Naive thymus-derived CD4-positive, alpha-beta T cell (primary cell): ENCODE results near the gene MZT2B. TPM values are rescaled to one million over a fixed set of nuclear protein-coding genes. Genes with fewer than 3 reads are reported as not detected.
A peak's percentile ranks its signal among the peaks of the same experiment; 100 is the strongest.
"Not testable (repeated sequence)": the region's sequence is repeated elsewhere in the genome, so short reads cannot be mapped to it uniquely, and the experiment has no call there.

Source experiments
- ATAC-seq: fragments of 150-1000 bp; cut with Tn5 transposase; 2 replicates; pipeline ENCODE4 v1.10.0; 2021; ENCODE audit warnings: mild to moderate bottlenecking, moderate library complexity
- CTCF ChIA-PET: fragments of 350-600 bp; sonication (Branson Sonifier 250); formaldehyde crosslinking; loops from one replicate; lab custom pipeline; 2021; ENCODE audit warnings: antibody characterized with exemption; lab: Charles Lee
- POLR2A ChIA-PET: fragments of 350-600 bp; sonication (Branson Sonifier 250); formaldehyde crosslinking; loops from one replicate; lab custom pipeline; 2021; ENCODE audit warnings: antibody characterized with exemption, inconsistent platforms; lab: Charles Lee
- DNase-seq, 9 donors: peaks; one replicate each; pipeline versions ENCODE4 v3.0.0 to v3.0.0-alpha.2; 2020 to 2022; ENCODE audit warnings: mixed read lengths in 1 of 9
- H3K27ac ChIP-seq: one replicate; pipeline ENCODE4 v1.7.0; 2013; ENCODE audit warnings: mild to moderate bottlenecking, low read depth, low read length, moderate library complexity
- H3K27me3 ChIP-seq, 2 donors: one replicate each; pipeline ENCODE4 v1.7.0; 2013; ENCODE audit warnings: low read length in 2 of 2, mild to moderate bottlenecking in 2 of 2, moderate library complexity in 2 of 2; ENCODE audit not compliant: control insufficient read depth in 2 of 2, insufficient read depth in 2 of 2
- H3K36me3 ChIP-seq, 3 experiments: 1 replicate in 2 of 3; 2 replicates in 1 of 3; pipeline ENCODE4 v1.7.0; 2013; ENCODE audit warnings: low read length in 3 of 3, mild to moderate bottlenecking in 3 of 3, moderate library complexity in 1 of 3; ENCODE audit not compliant: insufficient read depth in 3 of 3, control insufficient read depth in 2 of 3
- H3K4me1 ChIP-seq, 2 donors: one replicate each; pipeline ENCODE4 v1.7.0; 2013; ENCODE audit warnings: low read length in 2 of 2, mild to moderate bottlenecking in 2 of 2, moderate library complexity in 1 of 2; ENCODE audit not compliant: control insufficient read depth in 2 of 2, insufficient read depth in 2 of 2
- H3K4me3 ChIP-seq: 2 replicates; pipeline ENCODE4 v1.7.0; 2013; ENCODE audit warnings: mild to moderate bottlenecking, low read length
- H3K9me3 ChIP-seq, 3 experiments: 1 replicate in 2 of 3; 2 replicates in 1 of 3; pipeline ENCODE4 v1.7.0; 2013; ENCODE audit warnings: low read length in 3 of 3; ENCODE audit not compliant: control insufficient read depth in 2 of 3
- H3K27ac Mint-ChIP-seq, 9 donors: one replicate each; pipeline ENCODE4 v1.8.0; 2020 to 2022; ENCODE audit warnings: mixed read lengths in 9 of 9, mild to moderate bottlenecking in 8 of 9, moderate library complexity in 5 of 9, inconsistent platforms in 2 of 9
- H3K27me3 Mint-ChIP-seq, 5 donors: one replicate each; pipeline ENCODE4 v1.8.0; 2021 to 2022; ENCODE audit warnings: mixed read lengths in 5 of 5, mild to moderate bottlenecking in 1 of 5
- H3K36me3 Mint-ChIP-seq, 5 donors: one replicate each; pipeline ENCODE4 v1.8.0; 2020 to 2022; ENCODE audit warnings: mixed read lengths in 5 of 5, mild to moderate bottlenecking in 3 of 5, inconsistent platforms in 1 of 5
- H3K4me1 Mint-ChIP-seq, 7 donors: one replicate each; pipeline ENCODE4 v1.8.0; 2020 to 2022; ENCODE audit warnings: mixed read lengths in 7 of 7, mild to moderate bottlenecking in 3 of 7, inconsistent platforms in 1 of 7
- H3K4me3 Mint-ChIP-seq, 10 donors: one replicate each; pipeline ENCODE4 v1.8.0; 2020 to 2022; ENCODE audit warnings: mild to moderate bottlenecking in 10 of 10, mixed read lengths in 10 of 10, moderate library complexity in 6 of 10, inconsistent platforms in 2 of 10
- H3K9me3 Mint-ChIP-seq, 11 donors: one replicate each; pipeline ENCODE4 v1.8.0; 2020 to 2022; ENCODE audit warnings: mixed read lengths in 11 of 11, mild to moderate bottlenecking in 4 of 11, inconsistent platforms in 1 of 11, moderate library complexity in 1 of 11
- intact Hi-C, 2 donors: fragments of 100-400 bp; cut with micrococcal nuclease; formaldehyde crosslinking; loops; one replicate each; pipeline ENCODE4 v1.15.1; 2023
- polyA plus RNA-seq, 2 donors: library from polyadenylated mRNA; unstranded; fragments of 300-500 nt; fragmentation: Illumina TruSeq; gene quantifications; one replicate each; pipeline ENCODE4 v1.2.3, GENCODE V29; 2021
- total RNA-seq, 6 experiments: library from RNA in 5 of 6; stranded (reverse) in 5 of 6; gene quantifications; 1 replicate in 5 of 6; 2 replicates in 1 of 6; pipeline ENCODE4 v1.2.3 and lab custom pipeline; 2021 to 2026

The MZT2B gene
- total and polyA plus RNA-seq, 7 experiments from 2014 or later, result 180 to 323 (median 227) TPM

GRCh38 chr2:130180404-130181324, 1.4 kb upstream of the MZT2B start:
- H3K36me3 Mint-ChIP-seq, H3K27me3 ChIP-seq, H3K36me3 ChIP-seq, DNase-seq, H3K9me3 ChIP-seq, ATAC-seq, H3K27me3 Mint-ChIP-seq, H3K9me3 Mint-ChIP-seq: not testable (repeated sequence)
- intact Hi-C loops, result loop anchor here (1.0 to 10.0 kb wide), 11 partner anchors 33 to 1504 kb away; partner anchors contain the start of genes CCDC74B (in 2 of the 2), IMP4 (in 2 of the 2) and FAM168B (in 1 of the 2)
- Histone ChIP-seq H3K4me3 (peak overlapping the region; percentile 77), H3K4me1 (peaks cover 8 to 18% of the 10 kb centered on the region in 2 donors), H3K27ac (peak overlapping the region; percentile 91)
- peak overlapping the region; percentile 87 to 97 (median 95) for H3K27ac Mint-ChIP-seq
- peaks cover 18 to 35% (median 26%) of the 10 kb centered on the region in 7 donors for H3K4me1 Mint-ChIP-seq
- H3K4me3 Mint-ChIP-seq, result peak overlapping the region; percentile 87 to 94 (median 91)
- ChIA-PET POLR2A (interaction anchor here (0.8 to 3.9 kb wide), 5 partner anchors 152 to 913 kb away, joined by 3 to 65 read pairs (median 4); partner anchors contain the start of genes FAM168B and IMP4), CTCF (interaction anchor here (0.6 to 3.2 kb wide), 4 partner anchors 151 to 304 kb away, joined by 3 to 19 read pairs (median 4); partner anchors contain the start of gene IMP4)

- H3K27ac Mint-ChIP-seq, result peak within 1 kb of the TSS; percentile 87 to 97 (median 95)
- H3K4me1 Mint-ChIP-seq, result peaks cover 18 to 35% (median 24%) of the 10 kb centered on the region in 7 donors
- Histone ChIP-seq H3K27me3 (no peaks in the 10 kb centered on the region), H3K9me3 (no peaks in the 10 kb centered on the region), H3K36me3 (peaks cover 0 to 5% (median 0%) of the 10 kb centered on the region in 3 experiments), H3K4me1 (peaks cover 8 to 18% of the 10 kb centered on the region in 2 donors), H3K27ac (peak within 1 kb of the TSS; percentile 91), H3K4me3 (peak within 1 kb of the TSS; percentile 77)
- H3K27me3 Mint-ChIP-seq, result no peaks in the 10 kb centered on the region
- ATAC-seq (peak; percentile 84), DNase-seq (peak; percentile 96 to 98 (median 98))
- peaks cover 0 to 4% (median 0%) of the 10 kb centered on the region in 11 donors for H3K9me3 Mint-ChIP-seq
- CTCF ChIA-PET, result interaction anchor here (0.6 to 3.2 kb wide), 4 partner anchors 150 to 305 kb away, joined by 3 to 19 read pairs (median 4); partner anchors contain the start of gene IMP4
- peak within 1 kb of the TSS; percentile 87 to 94 (median 91) for H3K4me3 Mint-ChIP-seq
- intact Hi-C loops, result loop anchor here (1.0 to 10.0 kb wide), 11 partner anchors 34 to 1503 kb away; partner anchors contain the start of genes CCDC74B (in 2 of the 2), IMP4 (in 2 of the 2) and FAM168B (in 1 of the 2)
- POLR2A ChIA-PET, result interaction anchor here (0.8 to 3.9 kb wide), 8 partner anchors 9 to 1311 kb away, joined by 3 to 65 read pairs (median 4); partner anchors contain the start of genes FAM168B, IMP4 and MZT2A
- peaks cover 0 to 4% (median 0%) of the 10 kb centered on the region in 5 donors for H3K36me3 Mint-ChIP-seq
These were observed 660 bp upstream of the MZT2B start, which contains the start of gene SMPD4 for GRCh38 chr2:130181325-130181879. SMPD4 (minus strand) TSS chr2:130181602; CDS start chr2:130176592, 5,010 bp downstream.

GRCh38 chr2:130182826-130183511, 907 bp downstream of the MZT2B start:
- H3K27me3 ChIP-seq, DNase-seq, H3K36me3 Mint-ChIP-seq, H3K9me3 ChIP-seq, H3K27me3 Mint-ChIP-seq, H3K9me3 Mint-ChIP-seq, ATAC-seq, H3K36me3 ChIP-seq: not testable (repeated sequence)
- Mint-ChIP-seq H3K27ac (peak overlapping the region in 8 of 9 donors; percentile 15 to 88 (median 76)), H3K4me1 (peaks cover 13 to 30% (median 21%) of the 10 kb centered on the region in 7 donors), H3K4me3 (peak overlapping the region; percentile 52 to 90 (median 72))
- peak overlapping the region; percentile 64 for H3K27ac ChIP-seq
- peak overlapping the region; percentile 36 for H3K4me3 ChIP-seq
- intact Hi-C loops, result loop anchor here (1.0 to 10.0 kb wide), 5 partner anchors 36 to 1502 kb away; partner anchors contain the start of genes CCDC74B (in 1 of the 2) and FAM168B (in 1 of the 2)
- POLR2A ChIA-PET, result interaction anchor here (3.9 kb wide), 1 partner anchor 159 kb away, joined by 65 read pairs; the partner anchor contains the start of gene IMP4
- CTCF ChIA-PET, result interaction anchor here (3.2 kb wide), 1 partner anchor 159 kb away, joined by 19 read pairs; the partner anchor contains the start of gene IMP4
- H3K4me1 ChIP-seq, result peaks cover 8 to 18% of the 10 kb centered on the region in 2 donors

- no peaks in the 10 kb centered on the region for H3K27me3 Mint-ChIP-seq
- peaks cover 12 to 26% (median 17%) of the 10 kb centered on the region in 7 donors for H3K4me1 Mint-ChIP-seq
- peak overlapping the region; percentile 52 to 90 (median 73) for H3K4me3 Mint-ChIP-seq
- DNase-seq (no peak), ATAC-seq (no peak)
- no peaks in the 10 kb centered on the region for H3K9me3 ChIP-seq
- H3K27ac Mint-ChIP-seq, result peak overlapping the region; percentile 15 to 88 (median 79)
- ChIA-PET CTCF (interaction anchor here (3.2 kb wide), 1 partner anchor 158 kb away, joined by 19 read pairs; the partner anchor contains the start of gene IMP4), POLR2A (no interaction called here)
- no peaks in the 10 kb centered on the region for H3K27me3 ChIP-seq
- intact Hi-C loops, result loop anchor here (5.0 to 10.0 kb wide), 4 partner anchors 36 to 1501 kb away; partner anchors contain the start of genes CCDC74B (in 1 of the 2) and FAM168B (in 1 of the 2)
- H3K36me3 ChIP-seq, result peaks cover 0 to 5% (median 0%) of the 10 kb centered on the region in 3 experiments
- H3K27ac ChIP-seq, result peak overlapping the region; percentile 64
- peaks cover 0 to 4% (median 0%) of the 10 kb centered on the region in 11 donors for H3K9me3 Mint-ChIP-seq
- H3K4me3 ChIP-seq, result no peak overlapping the region
- H3K4me1 ChIP-seq, result peaks cover 8 to 18% of the 10 kb centered on the region in 2 donors
- no peaks in the 10 kb centered on the region for H3K36me3 Mint-ChIP-seq
These were observed 1.7 kb downstream of the MZT2B start for GRCh38 chr2:130183512-130184373.

GRCh38 chr2:130185436-130185835, 3.4 kb downstream of the MZT2B start:
- ATAC-seq (no peak), DNase-seq (no peak)
- H3K36me3 Mint-ChIP-seq, result peaks cover 0 to under 1% (median 0%) of the 10 kb centered on the region in 5 donors
- ChIA-PET POLR2A (interaction anchor here (1.1 kb wide), 1 partner anchor 156 kb away, joined by 3 read pairs; no protein-coding TSS in a partner anchor), CTCF (no interaction called here)
- H3K4me1 ChIP-seq, result peaks cover 6 to 16% of the 10 kb centered on the region in 2 donors
- peaks cover 0 to 4% (median 0%) of the 10 kb centered on the region in 11 donors for H3K9me3 Mint-ChIP-seq
- H3K27me3 ChIP-seq, result no peaks in the 10 kb centered on the region
- H3K4me3 ChIP-seq, result no peak overlapping the region
- peaks cover 12 to 19% (median 17%) of the 10 kb centered on the region in 7 donors for H3K4me1 Mint-ChIP-seq
- no peaks in the 10 kb centered on the region for H3K27me3 Mint-ChIP-seq
- intact Hi-C loops, result loop anchor here in 1 of 2 donors (10.0 kb wide), 1 partner anchor 1499 kb away; no protein-coding TSS in a partner anchor
- H3K9me3 ChIP-seq, result no peaks in the 10 kb centered on the region
- peaks cover 0 to 5% (median 0%) of the 10 kb centered on the region in 3 experiments for H3K36me3 ChIP-seq
- peak overlapping the region in 1 of 10 donors; percentile 38 for H3K4me3 Mint-ChIP-seq
- no peak overlapping the region for H3K27ac ChIP-seq
- H3K27ac Mint-ChIP-seq, result peak overlapping the region in 6 of 9 donors; percentile 31 to 80 (median 62)
